HEK293 (cell line): ENCODE results near the gene EML4.

Experiments used
- HOXC10 ChIP-seq: sonication (generic); formaldehyde crosslinking; IDR thresholded peaks from 2 replicates; pipeline ENCODE4 v1.8.1; 2023; ENCODE audit warnings: mild to moderate bottlenecking, missing genetic modification reagents
- TF ChIP-seq, protein P1 (sequence below): fragments of 450-650 bp; formaldehyde crosslinking; IDR thresholded peaks from 2 replicates; pipeline ENCODE4 v1.5.1; 2016; ENCODE audit warnings: missing biosample characterization, missing genetic modification characterization
- TF ChIP-seq, protein P2 (sequence below): IDR thresholded peaks from 2 replicates; pipeline ENCODE4 v1.6.1; 2011; ENCODE audit warnings: mild to moderate bottlenecking, low read depth, low read length, borderline replicate concordance

DNA sequence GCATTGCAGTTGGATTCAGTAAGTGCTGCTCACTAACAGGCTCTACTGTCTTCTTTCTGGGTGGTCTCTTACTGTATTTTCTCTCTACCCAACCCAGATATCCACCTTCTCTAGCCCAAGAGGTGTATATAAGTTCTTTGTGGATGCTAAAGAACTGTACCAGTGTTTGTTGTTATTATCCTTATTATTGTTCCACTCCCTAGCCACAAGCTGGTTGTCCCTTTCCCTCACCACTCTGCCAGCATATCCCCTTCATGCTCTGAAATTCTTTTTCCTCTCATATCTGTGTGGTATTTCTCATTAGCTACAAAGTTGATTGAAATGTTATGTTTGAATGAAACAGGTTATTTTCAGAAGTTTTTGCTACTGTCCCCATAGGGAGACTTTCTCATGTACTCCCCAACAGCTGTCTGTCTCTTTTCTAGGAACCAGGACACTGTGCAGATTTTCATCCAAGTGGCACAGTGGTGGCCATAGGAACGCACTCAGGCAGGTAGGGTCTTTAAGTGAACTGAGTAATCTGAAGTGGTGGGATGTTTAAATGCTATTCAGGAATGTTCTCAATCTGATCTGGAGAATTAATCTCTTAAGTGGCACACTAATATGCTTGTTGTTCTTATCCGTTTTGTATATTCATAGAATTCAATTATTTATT, 135.0 kb downstream of the EML4 start:
- TF ChIP-seq HOXC10 (CRISPR knock-in tag), result no peak
- TF ChIP-seq, protein P1, sequence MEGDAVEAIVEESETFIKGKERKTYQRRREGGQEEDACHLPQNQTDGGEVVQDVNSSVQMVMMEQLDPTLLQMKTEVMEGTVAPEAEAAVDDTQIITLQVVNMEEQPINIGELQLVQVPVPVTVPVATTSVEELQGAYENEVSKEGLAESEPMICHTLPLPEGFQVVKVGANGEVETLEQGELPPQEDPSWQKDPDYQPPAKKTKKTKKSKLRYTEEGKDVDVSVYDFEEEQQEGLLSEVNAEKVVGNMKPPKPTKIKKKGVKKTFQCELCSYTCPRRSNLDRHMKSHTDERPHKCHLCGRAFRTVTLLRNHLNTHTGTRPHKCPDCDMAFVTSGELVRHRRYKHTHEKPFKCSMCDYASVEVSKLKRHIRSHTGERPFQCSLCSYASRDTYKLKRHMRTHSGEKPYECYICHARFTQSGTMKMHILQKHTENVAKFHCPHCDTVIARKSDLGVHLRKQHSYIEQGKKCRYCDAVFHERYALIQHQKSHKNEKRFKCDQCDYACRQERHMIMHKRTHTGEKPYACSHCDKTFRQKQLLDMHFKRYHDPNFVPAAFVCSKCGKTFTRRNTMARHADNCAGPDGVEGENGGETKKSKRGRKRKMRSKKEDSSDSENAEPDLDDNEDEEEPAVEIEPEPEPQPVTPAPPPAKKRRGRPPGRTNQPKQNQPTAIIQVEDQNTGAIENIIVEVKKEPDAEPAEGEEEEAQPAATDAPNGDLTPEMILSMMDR (tag by site-specific recombination), result no peak
- TF ChIP-seq, protein P2, sequence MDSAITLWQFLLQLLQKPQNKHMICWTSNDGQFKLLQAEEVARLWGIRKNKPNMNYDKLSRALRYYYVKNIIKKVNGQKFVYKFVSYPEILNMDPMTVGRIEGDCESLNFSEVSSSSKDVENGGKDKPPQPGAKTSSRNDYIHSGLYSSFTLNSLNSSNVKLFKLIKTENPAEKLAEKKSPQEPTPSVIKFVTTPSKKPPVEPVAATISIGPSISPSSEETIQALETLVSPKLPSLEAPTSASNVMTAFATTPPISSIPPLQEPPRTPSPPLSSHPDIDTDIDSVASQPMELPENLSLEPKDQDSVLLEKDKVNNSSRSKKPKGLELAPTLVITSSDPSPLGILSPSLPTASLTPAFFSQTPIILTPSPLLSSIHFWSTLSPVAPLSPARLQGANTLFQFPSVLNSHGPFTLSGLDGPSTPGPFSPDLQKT, result no peak
